Pancreas (tissue), 10 donors: ENCODE results near the gene WFDC6. TPM values are rescaled to one million over a fixed set of nuclear protein-coding genes. Genes with fewer than 3 reads are reported as not detected.

Experiments used
- ATAC-seq, 4 donors: fragments of 200-7000 bp; cut with Tn5 transposase; one replicate each; pipeline versions ENCODE4 v1.8.0 to v1.9.1; 2020; ENCODE audit warnings: mild to moderate bottlenecking in 4 of 4, moderate library complexity in 4 of 4
- DNase-seq, 6 donors: peaks; one replicate each; pipeline ENCODE4 v3.0.0-alpha.2; 2020
- FAIRE-seq: peaks from 2 replicates; lab custom pipeline; 2012; peaks lifted over from hg19 to GRCh38; lab: Jason Lieb, UNC
- H3K27ac ChIP-seq, 4 donors: fragments of 200-600 bp; sonication (generic); 1 replicate in 3 of 4; 2 replicates in 1 of 4; pipeline versions ENCODE4 v1.5.0 to v1.8.0; 2020
- H3K27me3 ChIP-seq, 4 donors: fragments of 200-600 bp; one replicate each; pipeline ENCODE4 v1.8.0; 2021
- H3K36me3 ChIP-seq, 3 donors: fragments of 200-600 bp; sonication (generic) in 1 of 3; one replicate each; pipeline versions ENCODE4 v1.5.0 to v1.8.0; 2020 to 2021
- H3K4me1 ChIP-seq, 3 donors: fragments of 200-600 bp; one replicate each; pipeline ENCODE4 v1.8.0; 2021
- H3K4me3 ChIP-seq, 4 donors: fragments of 200-600 bp; sonication (generic) in 2 of 4; one replicate each; pipeline versions ENCODE4 v1.5.0 to v1.8.0; 2020 to 2021
- H3K9me3 ChIP-seq, 4 donors: fragments of 200-600 bp; one replicate each; pipeline ENCODE4 v1.8.0; 2021
- CTCF ChIP-seq, 4 donors: fragments of 200-600 bp; sonication (generic) in 3 of 4; IDR thresholded peaks; one replicate each; pipeline versions ENCODE4 v1.5.0 to v1.8.0; 2021; ENCODE audit warnings: antibody characterized with exemption in 4 of 4
- WGBS, 2 donors: extraction: QIAGEN DNeasy Blood & Tissue Kit; methylation state at CpG; one replicate each; pipeline ENCODE4 v1.1.7; 2013; 5-methylcytosine and 5-hydroxymethylcytosine counted together
- intact Hi-C, 3 donors: fragments of 100-400 bp; cut with DNase I; formaldehyde crosslinking; loops; one replicate each; pipeline versions ENCODE4 v1.11.1 to v1.14.2; 2022
- polyA plus RNA-seq, 2 donors: library from polyadenylated mRNA; stranded (reverse); fragments of 200-250 nt; gene quantifications; one replicate each; pipeline ENCODE4 v1.2.3, GENCODE V29; 2013
- total RNA-seq, 6 donors: library from RNA; stranded (reverse); fragmentation: NEBNext Ultra II Directional in 4 of 6; extraction: Animal tissue kit (Norgen Biotek cat#: 25700) in 4 of 6; gene quantifications; one replicate each; pipeline versions ENCODE4 v1.2.1 to v1.2.4, GENCODE V29; 2021 to 2023
- donor health status: healthy with polysubstance abuse.
- donor health status: DM: no; HTN: no; CAD: no; lungs with moderate emphysema.
- donor health status: DM: no; HTN: no; CAD: no.
- donor health status: control.
- donor health status: control.
- donor health status: Bipolar disorder and iron deficiency.
- donor health status: DM: yes; HTN: yes; CAD: no.
- donor health status: DM: no; HTN: no; CAD: no.
- donor health status: DM: no; HTN: no; CAD: no.
- donor health status: DM: yes; HTN: yes; CAD: no.

The WFDC6 gene
- total and polyA plus RNA-seq, 8 donors, result not detected

- FAIRE-seq (no peak), ATAC-seq (no peak), DNase-seq (no peak)
- WGBS, 2 donors, result 52 to 56% methylated on average over 4 of the region's 4 CpGs
- Histone ChIP-seq H3K27me3 (peaks cover 0 to 5% (median 0%) of the 10 kb centered on the region in 4 donors), H3K4me3 (no peak overlapping the region), H3K27ac (no peak overlapping the region), H3K9me3 (no peaks in the 10 kb centered on the region), H3K4me1 (no peaks in the 10 kb centered on the region), H3K36me3 (no peaks in the 10 kb centered on the region)
- intact Hi-C loops, result no loop called here
- no peak for TF ChIP-seq CTCF (IDR thresholded peaks at IDR 0.05)
These were observed 30.2 kb downstream of the WFDC6 start for GRCh38 chr20:45509091-45509490.

- H3K27ac ChIP-seq, result no peak overlapping the region
- no peaks in the 10 kb centered on the region for H3K36me3 ChIP-seq
- no peak for DNase-seq
- H3K9me3 ChIP-seq, result no peaks in the 10 kb centered on the region
- no peak overlapping the region for H3K4me3 ChIP-seq
- peaks cover 0 to 5% (median 0%) of the 10 kb centered on the region in 4 donors for H3K27me3 ChIP-seq
- WGBS, 2 donors, result 63 to 69% methylated on average over 7 of the region's 7 CpGs
- no peak for TF ChIP-seq CTCF (IDR thresholded peaks at IDR 0.05)
- no peak for ATAC-seq
- intact Hi-C loops, result no loop called here
- no peak for FAIRE-seq
- no peaks in the 10 kb centered on the region for H3K4me1 ChIP-seq
These were observed 31.0 kb downstream of the WFDC6 start for GRCh38 chr20:45508068-45508886.

- intact Hi-C loops, result no loop called here
- 66 to 73% methylated on average over 5 of the region's 5 CpGs for WGBS, 2 donors
These were observed 32.1 kb downstream of the WFDC6 start for GRCh38 chr20:45507011-45507820.

GRCh38 chr20:45506398-45506797 lies 32.9 kb downstream of the WFDC6 start:
- H3K4me3 ChIP-seq, result no peak overlapping the region
- H3K9me3 ChIP-seq, result no peaks in the 10 kb centered on the region
- peaks cover 0 to 5% (median 0%) of the 10 kb centered on the region in 4 donors for H3K27me3 ChIP-seq
- H3K27ac ChIP-seq, result no peak overlapping the region
- H3K36me3 ChIP-seq, result no peaks in the 10 kb centered on the region
- no peak for TF ChIP-seq CTCF (IDR thresholded peaks at IDR 0.05)
- intact Hi-C loops, result no loop called here
- no peaks in the 10 kb centered on the region for H3K4me1 ChIP-seq
- no peak for FAIRE-seq
- ATAC-seq, result no peak
- DNase-seq, result no peak
- WGBS, 2 donors, result 62 to 84% methylated on average over 2 of the region's 2 CpGs

More at GRCh38 chr20:45507011-45507820, 32.1 kb downstream of the WFDC6 start:
- no peak overlapping the region for H3K4me3 ChIP-seq
- H3K27ac ChIP-seq, result no peak overlapping the region
- no peak for DNase-seq
- H3K4me1 ChIP-seq, result no peaks in the 10 kb centered on the region
- H3K9me3 ChIP-seq, result no peaks in the 10 kb centered on the region
- no peak for ATAC-seq
- H3K36me3 ChIP-seq, result no peaks in the 10 kb centered on the region
- no peak for FAIRE-seq
- no peak for TF ChIP-seq CTCF (IDR thresholded peaks at IDR 0.05)
- H3K27me3 ChIP-seq, result peaks cover 0 to 5% (median 0%) of the 10 kb centered on the region in 4 donors
